ENCODE data around the gene CNOT1. TPM values are rescaled to one million over a fixed set of nuclear protein-coding genes. Genes with fewer than 3 reads are reported as not detected.

CNOT1 gene
- polyA plus RNA-seq, 1 donor (not counting 4 experiments of a cell fraction or from before 2014, with no cell fraction given), result 163 TPM

DNA sequence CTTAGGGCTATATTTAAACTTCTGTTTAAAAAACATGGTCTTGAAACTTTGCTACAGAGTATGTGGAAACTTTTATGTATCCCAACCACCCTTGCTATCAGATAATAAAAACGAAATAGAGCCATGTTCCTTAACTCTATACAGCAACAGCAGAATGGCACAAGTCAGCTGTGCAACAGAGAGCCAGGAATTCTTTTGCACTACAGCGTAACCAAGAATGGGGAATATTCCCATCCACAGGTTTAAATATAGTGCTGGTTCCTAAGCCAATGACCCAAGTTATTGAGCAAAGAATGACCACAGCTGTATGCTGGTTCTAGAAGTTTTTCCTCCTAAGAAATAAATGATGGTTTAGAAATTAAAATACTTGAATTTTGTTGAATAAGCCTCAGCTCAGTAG, 81.2 kb downstream of the CNOT1 start:
- dilution Hi-C loops (cut with MboI; ENCODE audit: extremely low pct_ligation_motif_present, low sequenced_read_pairs), result no loop called here
- Histone ChIP-seq H3K4me1 (ENCODE audit: control insufficient read depth, extremely low read depth, insufficient read depth, low read length) (no peaks in the 10 kb centered on the region), H3K9me3 (ENCODE audit: control insufficient read depth, low read depth, low read length) (no peaks in the 10 kb centered on the region), H2AFZ (ENCODE audit: control insufficient read depth, low read length) (no peak overlapping the region), H4K20me1 (ENCODE audit: control insufficient read depth, extremely low read depth, insufficient read depth, low read length) (no peaks in the 10 kb centered on the region), H3K27ac (ENCODE audit: control insufficient read depth, insufficient read depth, low read length) (no peak overlapping the region), H3K4me2 (ENCODE audit: control insufficient read depth, extremely low read depth, insufficient read depth, low read depth, low read length) (no peak overlapping the region), H3K4me3 (ENCODE audit: control insufficient read depth in 2 of 3, extremely low read depth in 1 of 3, insufficient read depth in 2 of 3, low read depth in 1 of 3, low read length in 3 of 3) (no peak overlapping the region), H3K9me1 (ENCODE audit: control insufficient read depth, extremely low read depth, insufficient read depth, low read length) (no peaks in the 10 kb centered on the region), H3K36me3 (ENCODE audit: control insufficient read depth in 2 of 2, extremely low read depth in 1 of 2, insufficient read depth in 2 of 2, low read length in 2 of 2) (peaks cover 28 to 37% of the 10 kb centered on the region in 2 experiments), H3K79me2 (ENCODE audit: control insufficient read depth, insufficient read depth, low read length) (no peaks in the 10 kb centered on the region), H3K27me3 (ENCODE audit: control insufficient read depth, extremely low read depth, insufficient read depth, low read length) (no peaks in the 10 kb centered on the region), H3K9ac (ENCODE audit: control insufficient read depth, extremely low read depth, insufficient read depth, low read length) (no peak overlapping the region)
- no peak for TF ChIP-seq EZH2 (IDR thresholded peaks at IDR 0.05; ENCODE audit: low read length)
- TF ChIP-seq, protein P1, sequence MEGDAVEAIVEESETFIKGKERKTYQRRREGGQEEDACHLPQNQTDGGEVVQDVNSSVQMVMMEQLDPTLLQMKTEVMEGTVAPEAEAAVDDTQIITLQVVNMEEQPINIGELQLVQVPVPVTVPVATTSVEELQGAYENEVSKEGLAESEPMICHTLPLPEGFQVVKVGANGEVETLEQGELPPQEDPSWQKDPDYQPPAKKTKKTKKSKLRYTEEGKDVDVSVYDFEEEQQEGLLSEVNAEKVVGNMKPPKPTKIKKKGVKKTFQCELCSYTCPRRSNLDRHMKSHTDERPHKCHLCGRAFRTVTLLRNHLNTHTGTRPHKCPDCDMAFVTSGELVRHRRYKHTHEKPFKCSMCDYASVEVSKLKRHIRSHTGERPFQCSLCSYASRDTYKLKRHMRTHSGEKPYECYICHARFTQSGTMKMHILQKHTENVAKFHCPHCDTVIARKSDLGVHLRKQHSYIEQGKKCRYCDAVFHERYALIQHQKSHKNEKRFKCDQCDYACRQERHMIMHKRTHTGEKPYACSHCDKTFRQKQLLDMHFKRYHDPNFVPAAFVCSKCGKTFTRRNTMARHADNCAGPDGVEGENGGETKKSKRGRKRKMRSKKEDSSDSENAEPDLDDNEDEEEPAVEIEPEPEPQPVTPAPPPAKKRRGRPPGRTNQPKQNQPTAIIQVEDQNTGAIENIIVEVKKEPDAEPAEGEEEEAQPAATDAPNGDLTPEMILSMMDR (optimal IDR thresholded peaks at IDR 0.05 in 1 of 3, IDR thresholded peaks at IDR 0.05 in 1 of 3, conservative IDR thresholded peaks at IDR 0.05 in 1 of 3; ENCODE audit: extremely low read depth in 1 of 3, insufficient read depth in 2 of 3, low read length in 3 of 3), result no peak
- FAIRE-seq, result no peak
- DNase-seq (ENCODE audit: low read depth, low spot score), result no peak

DNA sequence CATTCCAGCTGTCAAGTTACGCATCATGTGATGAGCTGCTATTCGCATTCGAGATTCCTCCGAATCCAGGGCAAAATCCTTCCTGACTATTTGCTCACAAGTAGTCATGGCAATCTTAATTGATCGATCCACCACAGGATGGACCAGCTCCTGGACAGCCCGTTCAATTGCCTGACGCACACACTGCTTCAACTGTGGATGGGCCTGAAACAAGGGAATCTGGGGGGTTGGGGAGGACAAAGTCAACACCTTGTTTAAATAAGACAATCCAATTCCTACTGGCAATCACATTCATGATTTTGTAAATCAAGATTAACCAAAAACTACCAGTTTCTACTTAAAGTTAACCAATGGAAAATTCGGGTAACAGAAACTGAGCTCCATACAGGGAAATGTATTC, 85.9 kb downstream of the CNOT1 start:
- no peak overlapping the region for H3K27ac ChIP-seq (ENCODE audit: control insufficient read depth, insufficient read depth, low read length)
- dilution Hi-C loops (cut with MboI; ENCODE audit: extremely low pct_ligation_motif_present, low sequenced_read_pairs), result no loop called here
- H3K4me1 ChIP-seq (ENCODE audit: control insufficient read depth, extremely low read depth, insufficient read depth, low read length), result no peaks in the 10 kb centered on the region
- H3K4me3 ChIP-seq (ENCODE audit: control insufficient read depth in 2 of 3, extremely low read depth in 1 of 3, insufficient read depth in 2 of 3, low read depth in 1 of 3, low read length in 3 of 3), result no peak overlapping the region
- TF ChIP-seq EZH2 (IDR thresholded peaks at IDR 0.05; ENCODE audit: low read length), result no peak
- TF ChIP-seq, protein P1 (optimal IDR thresholded peaks at IDR 0.05 in 1 of 3, IDR thresholded peaks at IDR 0.05 in 1 of 3, conservative IDR thresholded peaks at IDR 0.05 in 1 of 3; ENCODE audit: extremely low read depth in 1 of 3, insufficient read depth in 2 of 3, low read length in 3 of 3), result no peak
- H3K4me2 ChIP-seq (ENCODE audit: control insufficient read depth, extremely low read depth, insufficient read depth, low read depth, low read length), result no peak overlapping the region
- H4K20me1 ChIP-seq (ENCODE audit: control insufficient read depth, extremely low read depth, insufficient read depth, low read length), result no peaks in the 10 kb centered on the region
- H3K36me3 ChIP-seq (ENCODE audit: control insufficient read depth in 2 of 2, extremely low read depth in 1 of 2, insufficient read depth in 2 of 2, low read length in 2 of 2), result peaks cover 35 to 37% of the 10 kb centered on the region in 2 experiments
- no peaks in the 10 kb centered on the region for H3K27me3 ChIP-seq (ENCODE audit: control insufficient read depth, extremely low read depth, insufficient read depth, low read length)
- no peak overlapping the region for H3K9ac ChIP-seq (ENCODE audit: control insufficient read depth, extremely low read depth, insufficient read depth, low read length)
- H3K9me3 ChIP-seq (ENCODE audit: control insufficient read depth, low read depth, low read length), result no peaks in the 10 kb centered on the region
- FAIRE-seq (no peak), DNase-seq (ENCODE audit: low read depth, low spot score) (no peak)
- H2AFZ ChIP-seq (ENCODE audit: control insufficient read depth, low read length), result no peak overlapping the region
- no peaks in the 10 kb centered on the region for H3K79me2 ChIP-seq (ENCODE audit: control insufficient read depth, insufficient read depth, low read length)
- H3K9me1 ChIP-seq (ENCODE audit: control insufficient read depth, extremely low read depth, insufficient read depth, low read length), result no peaks in the 10 kb centered on the region

Measured in keratinocyte (primary cell).